GM23338 (cell line): Measurements from ENCODE around the gene GPR176. TPM values are rescaled to one million over a fixed set of nuclear protein-coding genes. Genes with fewer than 3 reads are reported as not detected.

Source experiments
- ATAC-seq: fragments of 200-7000 bp; cut with Tn5 transposase; 3 replicates; pipeline ENCODE4 v1.9.1; 2020
- DNase-seq: peaks from one replicate; pipeline ENCODE4 v3.0.0-alpha.2; 2015; ENCODE audit warnings: low spot score
- H2AFZ ChIP-seq: fragments of 200-600 bp; sonication (generic); 2 replicates; pipeline ENCODE4 v1.8.0; 2016; ENCODE audit warnings: antibody characterized with exemption, mild to moderate bottlenecking, moderate library complexity
- H3F3A ChIP-seq: fragments of 200-600 bp; sonication (generic); replicated peaks from 2 replicates; pipeline ENCODE4 v1.8.0; 2017; ENCODE audit warnings: antibody characterized with exemption, mixed run types, low read depth
- H3K27ac ChIP-seq: fragments of 200-600 bp; sonication (generic); 2 replicates; pipeline ENCODE4 v1.6.1; 2016; ENCODE audit warnings: low read depth
- H3K27me3 ChIP-seq: fragments of 200-600 bp; sonication (generic); 2 replicates; pipeline ENCODE4 v1.8.0; 2016; ENCODE audit warnings: mild to moderate bottlenecking, mixed run types, moderate library complexity; ENCODE audit not compliant: insufficient read depth
- H3K36me3 ChIP-seq: fragments of 200-600 bp; sonication (generic); 2 replicates; pipeline ENCODE4 v1.8.0; 2016; ENCODE audit warnings: mild to moderate bottlenecking; ENCODE audit not compliant: insufficient read depth
- H3K4me1 ChIP-seq: fragments of 200-600 bp; sonication (generic); 2 replicates; pipeline ENCODE4 v1.8.0; 2016; ENCODE audit warnings: mild to moderate bottlenecking, moderate library complexity; ENCODE audit not compliant: insufficient read depth
- H3K4me2 ChIP-seq: fragments of 200-600 bp; sonication (generic); 2 replicates; pipeline ENCODE4 v1.7.1; 2017; ENCODE audit warnings: mixed run types
- H3K4me3 ChIP-seq: fragments of 200-600 bp; sonication (generic); 2 replicates; pipeline ENCODE4 v1.6.1; 2016; ENCODE audit warnings: mixed run types
- H3K79me2 ChIP-seq: fragments of 200-600 bp; sonication (generic); replicated peaks from 2 replicates; pipeline ENCODE4 v1.8.0; 2017; ENCODE audit warnings: mild to moderate bottlenecking; ENCODE audit not compliant: insufficient read depth
- H3K9me2 ChIP-seq: fragments of 200-600 bp; sonication (generic); 2 replicates; pipeline ENCODE4 v1.8.0; 2017; ENCODE audit not compliant: insufficient read depth
- H4K20me1 ChIP-seq: fragments of 200-600 bp; sonication (generic); replicated peaks from 2 replicates; pipeline ENCODE4 v1.8.0; 2017; ENCODE audit warnings: mild to moderate bottlenecking; ENCODE audit not compliant: insufficient read depth
- H3K27ac Mint-ChIP-seq: 2 replicates; pipeline ENCODE4 v1.8.0; 2020; ENCODE audit warnings: inconsistent platforms, mild to moderate bottlenecking, moderate library complexity, mixed read lengths
- H3K27me3 Mint-ChIP-seq: 3 replicates; pipeline ENCODE4 v1.8.0; 2022; ENCODE audit warnings: low read depth, mild to moderate bottlenecking, moderate library complexity, mixed read lengths, inconsistent platforms; ENCODE audit not compliant: insufficient read depth, poor library complexity
- H3K36me3 Mint-ChIP-seq: 3 replicates; pipeline ENCODE4 v1.8.0; 2021; ENCODE audit warnings: low read depth, mild to moderate bottlenecking, inconsistent platforms, moderate library complexity, mixed read lengths
- H3K4me1 Mint-ChIP-seq: 3 replicates; pipeline ENCODE4 v1.8.0; 2020; ENCODE audit warnings: mild to moderate bottlenecking, inconsistent platforms, mixed read lengths
- H3K4me3 Mint-ChIP-seq: 3 replicates; pipeline ENCODE4 v1.8.0; 2021; ENCODE audit warnings: moderate library complexity, mild to moderate bottlenecking, inconsistent platforms, mixed read lengths
- H3K9me3 Mint-ChIP-seq: 3 replicates; pipeline ENCODE4 v1.8.0; 2020; ENCODE audit warnings: moderate library complexity, mild to moderate bottlenecking, inconsistent platforms, mixed read lengths
- CREB1 ChIP-seq: fragments of 250-450 bp; sonication (Bioruptor Pico); IDR thresholded peaks from 2 replicates; pipeline ENCODE4 v1.5.0; 2020; ENCODE audit warnings: low read depth, mild to moderate bottlenecking, moderate library complexity
- ETS1 ChIP-seq: IDR thresholded peaks from 2 replicates; pipeline ENCODE4 v1.6.1; 2016; ENCODE audit warnings: antibody characterized with exemption
- EZH2 ChIP-seq: fragments of 200-600 bp; sonication (generic); IDR thresholded peaks from one replicate; pipeline ENCODE4 v1.8.0; 2017; ENCODE audit warnings: antibody characterized with exemption, mild to moderate bottlenecking, low read depth; ENCODE audit not compliant: unreplicated experiment
- EZH2phosphoT487 ChIP-seq: fragments of 200-600 bp; sonication (generic); IDR thresholded peaks from one replicate; pipeline ENCODE4 v1.8.1; 2018; ENCODE audit warnings: antibody characterized with exemption; ENCODE audit not compliant: unreplicated experiment
- NANOG ChIP-seq: IDR thresholded peaks from 2 replicates; pipeline ENCODE4 v1.6.1; 2016; ENCODE audit warnings: antibody characterized with exemption, borderline replicate concordance
- POLR2AphosphoS5 ChIP-seq: IDR thresholded peaks from 2 replicates; pipeline ENCODE4 v1.6.1; 2016; ENCODE audit warnings: antibody characterized with exemption, low read depth
- REST ChIP-seq: IDR thresholded peaks from one replicate; pipeline ENCODE4 v1.6.1; 2018; ENCODE audit warnings: antibody characterized with exemption; ENCODE audit not compliant: unreplicated experiment
- STAT1 ChIP-seq: IDR thresholded peaks from one replicate; pipeline ENCODE4 v1.6.1; 2016; ENCODE audit warnings: antibody characterized with exemption; ENCODE audit not compliant: unreplicated experiment
- ZNF331 ChIP-seq: fragments of 250-450 bp; sonication (Bioruptor Pico); IDR thresholded peaks from 2 replicates; pipeline ENCODE4 v1.5.0; 2020; ENCODE audit warnings: low read depth, mild to moderate bottlenecking, moderate library complexity
- ZNF462 ChIP-seq: fragments of 250-450 bp; sonication (Bioruptor Pico); IDR thresholded peaks from 2 replicates; pipeline ENCODE4 v1.5.0; 2020; ENCODE audit warnings: mild to moderate bottlenecking, moderate library complexity
- polyA plus RNA-seq: library from polyadenylated mRNA; unstranded; fragments of >200 nt; fragmentation: Nextera tagmentation; extraction: Ambion mirVana; gene quantifications from 2 replicates; pipeline ENCODE4 v1.2.1, GENCODE V29; 2016
- total RNA-seq: library from RNA; depleted of rRNA; stranded (reverse); fragments of >200 nt; shearing (Covaris generic); gene quantifications from 2 replicates; pipeline ENCODE4 v1.2.3, GENCODE V29; 2014

GPR176 gene
- total and polyA plus RNA-seq, 2 experiments from 2014 or later, result 60.0 to 248 TPM

GRCh38 chr15:39859636-39860035, 60.4 kb downstream of the GPR176 start (continued):
- TF ChIP-seq REST (no peak), ZNF462 (no peak), CREB1 (CRISPR knock-in tag) (no peak)

- Mint-ChIP-seq H3K27me3 (peaks cover 2% of the 10 kb centered on the region), H3K4me1 (peaks cover 67% of the 10 kb centered on the region), H3K27ac (no peak overlapping the region), H3K9me3 (peaks cover 3% of the 10 kb centered on the region; the same call in 1 of the 3 replicates), H3K36me3 (peaks cover 48% of the 10 kb centered on the region), H3K4me3 (no peak overlapping the region)
- H4K20me1 ChIP-seq, result peaks cover 32% of the 10 kb centered on the region; the same call in 1 of the 2 replicates
- H2AFZ ChIP-seq, result no peak overlapping the region
- no peak overlapping the region for H3K4me2 ChIP-seq
- peaks cover 100% of the 10 kb centered on the region for H3K79me2 ChIP-seq
- H3F3A ChIP-seq, result peaks cover 5% of the 10 kb centered on the region; the same call in 1 of the 2 replicates
- H3K4me3 ChIP-seq, result no peak overlapping the region
- no peak for DNase-seq
- peaks cover 36% of the 10 kb centered on the region for H3K4me1 ChIP-seq
- no peaks in the 10 kb centered on the region for H3K36me3 ChIP-seq
- ATAC-seq, result no peak
- H3K9me2 ChIP-seq, result no peaks in the 10 kb centered on the region
- H3K27me3 ChIP-seq, result no peaks in the 10 kb centered on the region
- H3K27ac ChIP-seq, result no peak overlapping the region
- no peak for TF ChIP-seq ZNF331 (CRISPR knock-in tag)
- no peak for TF ChIP-seq EZH2phosphoT487
- no peak for TF ChIP-seq NANOG
- TF ChIP-seq ETS1, result no peak
- no peak for TF ChIP-seq STAT1
- no peak for TF ChIP-seq POLR2AphosphoS5
- no peak for TF ChIP-seq EZH2
Measured at GRCh38 chr15:39857132-39857531, 62.9 kb downstream of the GPR176 start.
